HepG2 (cell line): ENCODE results near the gene MRPS31. TPM values are rescaled to one million over a fixed set of nuclear protein-coding genes. Genes with fewer than 3 reads are reported as not detected.
A peak's percentile ranks its signal among the peaks of the same experiment; 100 is the strongest.

Source experiments
- AKAP8 ChIP-seq: sonication (generic); formaldehyde crosslinking; IDR thresholded peaks from 2 replicates; pipeline ENCODE4 v1.5.1; 2020; ENCODE audit warnings: mild to moderate bottlenecking, missing genetic modification reagents
- ATF4 ChIP-seq, 2 experiments: fragments of 450-650 bp in 1 of 2; sonication (generic) in 1 of 2; formaldehyde crosslinking; IDR thresholded peaks; 2 replicates each; pipeline versions ENCODE4 v1.5.0 to v1.8.0; 2020 to 2022; ENCODE audit warnings: mild to moderate bottlenecking in 1 of 2, missing genetic modification reagents in 1 of 2
- BHLHE40 ChIP-seq: IDR thresholded peaks from 2 replicates; pipeline ENCODE4 v1.6.1; 2011; ENCODE audit warnings: low read length, improper control_type of control experiment
- MAFF ChIP-seq: IDR thresholded peaks from 2 replicates; pipeline ENCODE4 v1.6.1; 2011; ENCODE audit warnings: low read depth, low read length, improper control_type of control experiment
- MXD1 ChIP-seq: sonication (generic); formaldehyde crosslinking; IDR thresholded peaks from 2 replicates; pipeline ENCODE4 v1.4.0; 2020; ENCODE audit warnings: mild to moderate bottlenecking, missing genetic modification reagents
- PATZ1 ChIP-seq: sonication (generic); formaldehyde crosslinking; IDR thresholded peaks from 2 replicates; pipeline ENCODE4 v1.4.0; 2020; ENCODE audit warnings: missing genetic modification reagents
- PHF20 ChIP-seq: sonication (generic); formaldehyde crosslinking; IDR thresholded peaks from 2 replicates; pipeline ENCODE4 v1.5.0; 2020; ENCODE audit warnings: mild to moderate bottlenecking, missing genetic modification reagents
- PLRG1 ChIP-seq: fragments of 450-650 bp; conservative IDR thresholded peaks from 2 replicates; pipeline ENCODE4 v1.6.1; 2016
- RAD51 ChIP-seq: fragments of 450-650 bp; IDR thresholded peaks from 2 replicates; pipeline ENCODE4 v1.6.1; 2016; ENCODE audit warnings: borderline replicate concordance
- REXO4 ChIP-seq: sonication (generic); formaldehyde crosslinking; IDR thresholded peaks from 2 replicates; pipeline ENCODE4 v1.8.0; 2022; ENCODE audit warnings: missing genetic modification reagents, mild to moderate bottlenecking, borderline replicate concordance
- SNAPC2 ChIP-seq: sonication (generic); formaldehyde crosslinking; IDR thresholded peaks from 2 replicates; pipeline ENCODE4 v1.8.1; 2022; ENCODE audit warnings: mild to moderate bottlenecking, missing genetic modification reagents
- TRIM24 ChIP-seq: sonication (generic); formaldehyde crosslinking; IDR thresholded peaks from 2 replicates; pipeline ENCODE4 v1.8.0; 2022; ENCODE audit warnings: mild to moderate bottlenecking, missing genetic modification reagents
- ZBTB26 ChIP-seq: IDR thresholded peaks from 2 replicates; pipeline ENCODE4 v1.6.1; 2016; ENCODE audit warnings: missing compliant biosample characterization, missing genetic modification reagents, borderline replicate concordance
- ZFP82 ChIP-seq: sonication (generic); formaldehyde crosslinking; IDR thresholded peaks from 2 replicates; pipeline ENCODE4 v1.5.1; 2020; ENCODE audit warnings: mild to moderate bottlenecking, missing genetic modification reagents, borderline replicate concordance
- ZFP90 ChIP-seq: sonication (generic); formaldehyde crosslinking; IDR thresholded peaks from 2 replicates; pipeline ENCODE4 v1.8.0; 2022; ENCODE audit warnings: missing genetic modification reagents, mild to moderate bottlenecking, inconsistent platforms, borderline replicate concordance
- ZFYVE20 ChIP-seq: sonication (generic); formaldehyde crosslinking; IDR thresholded peaks from 2 replicates; pipeline ENCODE4 v1.8.0; 2023; ENCODE audit warnings: low read depth, mild to moderate bottlenecking, moderate library complexity, missing genetic modification reagents, borderline replicate concordance
- ZNF20 ChIP-seq: sonication (generic); formaldehyde crosslinking; IDR thresholded peaks from 2 replicates; pipeline ENCODE4 v1.4.0; 2020; ENCODE audit warnings: mild to moderate bottlenecking, moderate library complexity, missing genetic modification reagents
- ZNF44 ChIP-seq: sonication (generic); formaldehyde crosslinking; IDR thresholded peaks from 2 replicates; pipeline ENCODE4 v1.5.1; 2020; ENCODE audit warnings: mild to moderate bottlenecking, missing genetic modification reagents
- ZNF687 ChIP-seq: sonication (generic); formaldehyde crosslinking; IDR thresholded peaks from 2 replicates; pipeline ENCODE4 v1.5.1; 2020; ENCODE audit warnings: mild to moderate bottlenecking, missing genetic modification reagents, moderate library complexity
- ZNF773 ChIP-seq: sonication (generic); formaldehyde crosslinking; IDR thresholded peaks from 2 replicates; pipeline ENCODE4 v1.4.0; 2020; ENCODE audit warnings: missing genetic modification reagents, borderline replicate concordance
- ZNF790 ChIP-seq: sonication (generic); formaldehyde crosslinking; IDR thresholded peaks from 2 replicates; pipeline ENCODE4 v1.8.0; 2022; ENCODE audit warnings: missing genetic modification reagents, mild to moderate bottlenecking, borderline replicate concordance
- polyA plus RNA-seq, 8 experiments: library from polyadenylated mRNA; depleted of rRNA in 3 of 8; stranded (reverse) in 7 of 8; unstranded in 1 of 8; fragments of >200 nt; fragmentation: Illumina TruSeq in 4 of 8; extraction: Trizol in 4 of 8; gene quantifications; 2 replicates each; pipeline versions ENCODE4 v1.2.1 to v1.2.3, GENCODE V29; 2011 to 2016; ENCODE audit warnings: low read depth in 4 of 8, missing spikeins in 1 of 8, mixed read lengths in 1 of 8; ENCODE audit not compliant: insufficient read depth in 1 of 8
- total RNA-seq, 5 experiments: library from RNA; depleted of rRNA; stranded (reverse); fragments of >200 nt; fragmentation: Illumina TruSeq; extraction: Trizol; gene quantifications; 2 replicates each; pipeline ENCODE4 v1.2.3, GENCODE V29; 2016; ENCODE audit warnings: low read depth in 1 of 5

Gene MRPS31
- total and polyA plus RNA-seq, 2 of the 13 experiments (the other 11 are each of a cell fraction or from before 2014, with no cell fraction given), result 23.7 to 34.1 TPM

GRCh38 chr13:40770934-40771618 is at the start of gene MRPS31 (continued):
- TF ChIP-seq ZNF687 (CRISPR knock-in tag) (peak; percentile 97), ZNF773 (CRISPR knock-in tag) (no peak), ZFYVE20 (CRISPR knock-in tag) (no peak), ZNF790 (no peak), ZBTB26 (CRISPR knock-in tag) (peak; percentile 80; the same call in 1 of the 2 replicates), ZFP90 (CRISPR knock-in tag) (peak; percentile 81; the same call in 1 of the 2 replicates), SNAPC2 (CRISPR knock-in tag) (peak; percentile 89), AKAP8 (CRISPR knock-in tag) (no peak; the same call in 1 of the 2 replicates), ZFP82 (0 out of 2 replicates have a peak, but pooled peaks have one; percentile 43), BHLHE40 (peak; percentile 43), PATZ1 (CRISPR knock-in tag) (peak; percentile 74), ZNF20 (CRISPR knock-in tag) (no peak), MXD1 (peak; percentile 57; the same call in 1 of the 2 replicates), ATF4 (CRISPR knock-in tag; IDR thresholded peaks at IDR 0.05) (peak in 1 of 2 experiments; percentile 57; a peak in 1 of 4 replicates), TRIM24 (CRISPR knock-in tag) (no peak), REXO4 (CRISPR knock-in tag) (no peak), RAD51 (no peak), MAFF (no peak), PHF20 (CRISPR knock-in tag) (peak; percentile 98), PLRG1 (no peak), ZNF44 (peak; percentile 89; the same call in 1 of the 2 replicates)
